HL-60 (cell line): Measurements from ENCODE around the gene POR.

Experiments used
- CTCF ChIP-seq: IDR thresholded peaks from one replicate; pipeline ENCODE4 v1.5.1; 2011; ENCODE audit warnings: low read length, control low read depth, inconsistent platforms; ENCODE audit not compliant: insufficient read depth
- GABPA ChIP-seq: IDR thresholded peaks from 2 replicates; pipeline ENCODE4 v1.6.1; 2012; ENCODE audit warnings: low read depth
- POLR2AphosphoS5 ChIP-seq: IDR thresholded peaks from 2 replicates; pipeline ENCODE4 v1.6.1; 2012; ENCODE audit warnings: low read depth
- REST ChIP-seq: IDR thresholded peaks from 2 replicates; pipeline ENCODE4 v1.6.1; 2012; ENCODE audit warnings: low read depth; ENCODE audit not compliant: insufficient replicate concordance

- TF ChIP-seq REST, result no peak
- no peak for TF ChIP-seq CTCF
- TF ChIP-seq POLR2AphosphoS5, result no peak
- TF ChIP-seq GABPA, result no peak
Measured at GRCh38 chr7:76011442-76011861, 96.5 kb downstream of the POR start.
